ENCODE data around the gene NRP2. TPM values are rescaled to one million over a fixed set of nuclear protein-coding genes. Genes with fewer than 3 reads are reported as not detected.

The NRP2 gene
- polyA plus RNA-seq, 2 of the 4 experiments (the other 2 are of a cell fraction), result 144 to 159 TPM

GRCh38 chr2:205719847-205720246 lies 37.5 kb downstream of the NRP2 start:
- peak overlapping the region; percentile 62 to 93 for H3K27ac ChIP-seq

DNA sequence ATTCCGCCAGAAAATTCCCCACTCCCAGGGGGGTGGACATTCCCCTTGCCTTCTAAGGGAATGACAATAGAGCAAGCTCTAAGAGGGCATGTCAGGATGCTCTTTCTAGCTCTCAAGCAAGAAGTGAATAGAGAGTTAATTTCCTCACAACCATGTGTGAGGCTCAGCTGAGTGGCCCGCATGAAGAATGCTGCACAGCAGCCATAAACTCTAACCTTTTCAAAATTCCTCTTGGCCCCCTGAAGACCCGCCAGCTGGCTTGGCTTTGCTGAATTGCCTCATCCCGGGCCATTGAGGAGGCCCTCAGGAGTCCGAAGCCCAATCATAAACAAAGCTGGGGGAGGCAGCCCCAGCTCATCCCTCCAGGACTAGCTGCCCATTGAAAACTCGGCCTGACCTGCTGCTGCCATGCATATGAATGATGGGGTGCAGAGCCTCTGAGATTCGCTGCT lies 38.2 kb downstream of the NRP2 start:
- POLR2A ChIA-PET, result interaction anchor here (0.6 to 1.9 kb wide), 2 partner anchors 24 to 38 kb away, joined by 3 to 6 read pairs; partner anchors contain the start of gene NRP2
- TF ChIP-seq FOSL2 (IDR thresholded peaks at IDR 0.05) (no peak), FOSL2 (CRISPR knock-in tag; IDR thresholded peaks at IDR 0.05) (no peak), RFX5 (IDR thresholded peaks at IDR 0.05) (no peak), ZC3H11A (IDR thresholded peaks at IDR 0.05) (no peak), HOXB13 (CRISPR knock-in tag; IDR thresholded peaks at IDR 0.05; ENCODE audit: low read depth) (no peak), NFE2L2 (conservative IDR thresholded peaks at IDR 0.05; ENCODE audit: low read length) (no peak), CHD4 (IDR thresholded peaks at IDR 0.05; ENCODE audit: borderline replicate concordance) (no peak)
- TF ChIP-seq, protein P1, sequence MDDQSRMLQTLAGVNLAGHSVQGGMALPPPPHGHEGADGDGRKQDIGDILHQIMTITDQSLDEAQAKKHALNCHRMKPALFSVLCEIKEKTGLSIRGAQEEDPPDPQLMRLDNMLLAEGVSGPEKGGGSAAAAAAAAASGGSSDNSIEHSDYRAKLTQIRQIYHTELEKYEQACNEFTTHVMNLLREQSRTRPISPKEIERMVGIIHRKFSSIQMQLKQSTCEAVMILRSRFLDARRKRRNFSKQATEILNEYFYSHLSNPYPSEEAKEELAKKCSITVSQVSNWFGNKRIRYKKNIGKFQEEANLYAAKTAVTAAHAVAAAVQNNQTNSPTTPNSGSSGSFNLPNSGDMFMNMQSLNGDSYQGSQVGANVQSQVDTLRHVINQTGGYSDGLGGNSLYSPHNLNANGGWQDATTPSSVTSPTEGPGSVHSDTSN (IDR thresholded peaks at IDR 0.05), result no peak
- Histone ChIP-seq H3K4me2 (no peak overlapping the region), H3K9me3 (no peaks in the 10 kb centered on the region), H3K27ac (peak overlapping the region; percentile 62 to 72; a peak in 5 of 6 replicates), H3K4me3 (no peak overlapping the region), H3K4me1 (peaks cover 89% of the 10 kb centered on the region)
- ATAC-seq (no peak), DNase-seq (ENCODE audit: low read depth in 1 of 2, low spot score in 1 of 2) (no peak), FAIRE-seq (no peak)
- WGBS (ENCODE audit: missing lambda C conversion rate), result 70% methylated on average over 7 of the region's 7 CpGs
- CTCF ChIA-PET, result interaction anchor here (0.6 to 2.6 kb wide), 9 partner anchors 9 to 247 kb away, joined by 3 to 18 read pairs (median 3); no protein-coding TSS in a partner anchor

More at GRCh38 chr2:205719847-205720246, 37.5 kb downstream of the NRP2 start:
- Histone ChIP-seq H3K4me2 (peak overlapping the region; percentile 52), H3K4me1 (peaks cover 89% of the 10 kb centered on the region), H3K4me3 (no peak overlapping the region), H3K9me3 (no peaks in the 10 kb centered on the region)
- TF ChIP-seq RAD21 (conservative IDR thresholded peaks at IDR 0.05 in 1 of 2, IDR thresholded peaks at IDR 0.05 in 1 of 2) (no peak), HOXB13 (CRISPR knock-in tag; IDR thresholded peaks at IDR 0.05; ENCODE audit: low read depth) (no peak), CBX2 (IDR thresholded peaks at IDR 0.05; ENCODE audit: borderline replicate concordance, low read depth) (no peak), PHF8 (IDR thresholded peaks at IDR 0.05; ENCODE audit: borderline replicate concordance, low read depth) (no peak), ZFP36 (IDR thresholded peaks at IDR 0.05; ENCODE audit: borderline replicate concordance, partially characterized antibody) (no peak), POLR2AphosphoS2 (conservative IDR thresholded peaks at IDR 0.05; ENCODE audit: low read length) (no peak), HOXA7 (CRISPR knock-in tag; IDR thresholded peaks at IDR 0.05) (no peak), RARB (CRISPR knock-in tag; IDR thresholded peaks at IDR 0.05) (no peak), SREBF2 (IDR thresholded peaks at IDR 0.05) (no peak), NR3C1 (IDR thresholded peaks at IDR 0.05) (no peak), RNF2 (IDR thresholded peaks at IDR 0.05; ENCODE audit: borderline replicate concordance, low read depth) (no peak), POLR2A (IDR thresholded peaks at IDR 0.05; ENCODE audit: low read length) (no peak), FOXS1 (CRISPR knock-in tag; IDR thresholded peaks at IDR 0.05) (no peak), EHMT2 (IDR thresholded peaks at IDR 0.05; ENCODE audit: low read depth) (no peak), ZC3H11A (IDR thresholded peaks at IDR 0.05) (no peak), TP53 (CRISPR knock-in tag; IDR thresholded peaks at IDR 0.05) (no peak)
- TF ChIP-seq, protein P1 (IDR thresholded peaks at IDR 0.05), result no peak
- ChIA-PET POLR2A (interaction anchor here (0.6 to 1.9 kb wide), 2 partner anchors 24 to 37 kb away, joined by 3 to 6 read pairs; partner anchors contain the start of gene NRP2), CTCF (interaction anchor here (0.6 to 2.6 kb wide), 14 partner anchors 11 to 1886 kb away, joined by 3 to 18 read pairs (median 4); no protein-coding TSS in a partner anchor)
- FAIRE-seq (no peak), ATAC-seq (no peak), DNase-seq (ENCODE audit: low read depth in 1 of 2, low spot score in 1 of 2) (no peak)
- 86% methylated on average over 4 of the region's 4 CpGs for WGBS (ENCODE audit: missing lambda C conversion rate)

- Histone ChIP-seq H3K4me1 (peaks cover 89% of the 10 kb centered on the region), H3K9me3 (no peaks in the 10 kb centered on the region), H3K4me2 (no peak overlapping the region), H3K4me3 (no peak overlapping the region), H3K27ac (peak overlapping the region; percentile 6 to 72; a peak in 4 of 6 replicates)
- TF ChIP-seq POLR2AphosphoS2 (conservative IDR thresholded peaks at IDR 0.05; ENCODE audit: low read length) (no peak), CTCF (IDR thresholded peaks at IDR 0.05) (peak; percentile 18; the same call in 2 of the 3 replicates)
- whole genome bisulfite sequencing (ENCODE audit: missing lambda C conversion rate), result 85% methylated on average over 8 of the region's 8 CpGs
- FAIRE-seq (no peak), DNase-seq (ENCODE audit: low read depth in 1 of 2, low spot score in 1 of 2) (no peak), ATAC-seq (peak; percentile 57 to 67; a peak in 3 of 6 replicates)
- ChIA-PET POLR2A (interaction anchor here (1.9 kb wide), 1 partner anchor 39 kb away, joined by 6 read pairs; the partner anchor contains the start of gene NRP2), CTCF (interaction anchor here (0.9 to 2.6 kb wide), 13 partner anchors 8 to 205 kb away, joined by 3 to 18 read pairs (median 5); no protein-coding TSS in a partner anchor)
These were observed 38.8 kb downstream of the NRP2 start for GRCh38 chr2:205721057-205721449.

Data from A549 (cell line).